Fibroblast of pulmonary artery (primary cell): ENCODE results near the gene KDM4C.

Experiments
- DNase-seq: peaks from one replicate; pipeline ENCODE4 v3.0.0-alpha.2; 2010; ENCODE audit warnings: low read depth
- H3K4me3 ChIP-seq: replicated peaks from 2 replicates; pipeline ENCODE4 v1.5.1; 2011; ENCODE audit warnings: low read depth, mild to moderate bottlenecking, control low read depth, low read length, moderate library complexity
- CTCF ChIP-seq: IDR thresholded peaks from 2 replicates; pipeline ENCODE4 v1.5.1; 2011; ENCODE audit warnings: mild to moderate bottlenecking, control low read depth, low read length, inconsistent platforms; ENCODE audit errors: missing control alignments

KDM4C gene

GRCh38 chr9:6924149-6924548 lies 166.4 kb downstream of the KDM4C start:
- H3K4me3 ChIP-seq, result no peak overlapping the region
- no peak for TF ChIP-seq CTCF
- DNase-seq, result no peak

- no peak for DNase-seq
- TF ChIP-seq CTCF, result no peak
- no peak overlapping the region for H3K4me3 ChIP-seq
These were observed 167.3 kb downstream of the KDM4C start for GRCh38 chr9:6924988-6925563.

- no peak for TF ChIP-seq CTCF
- DNase-seq, result no peak
These were observed 168.1 kb downstream of the KDM4C start for GRCh38 chr9:6925836-6926235.

GRCh38 chr9:6926436-6926835 lies 168.7 kb downstream of the KDM4C start:
- H3K4me3 ChIP-seq, result no peak overlapping the region
- TF ChIP-seq CTCF, result no peak
- no peak for DNase-seq

More at GRCh38 chr9:6925836-6926235, 168.1 kb downstream of the KDM4C start:
- H3K4me3 ChIP-seq, result no peak overlapping the region

GRCh38 chr9:6927838-6928237 lies 170.1 kb downstream of the KDM4C start:
- no peak overlapping the region for H3K4me3 ChIP-seq
- no peak for DNase-seq
- TF ChIP-seq CTCF, result no peak

- DNase-seq, result no peak
- no peak for TF ChIP-seq CTCF
- no peak overlapping the region for H3K4me3 ChIP-seq
These were observed 171.1 kb downstream of the KDM4C start for GRCh38 chr9:6928863-6929262.
